Activated CD8-positive, alpha-beta memory T cell treated with anti-CD3 and anti-CD28 coated beads for 48 hours (primary cell): Measurements from ENCODE around the gene FCRL3.

Experiments used
- DNase-seq, 3 experiments: peaks; one replicate each; pipeline ENCODE4 v3.0.0-alpha.2; 2020; ENCODE audit warnings: low read depth in 2 of 3, low spot score in 2 of 3

The FCRL3 gene

GRCh38 chr1:157682710-157683437 lies 17.7 kb downstream of the FCRL3 start:
- no peak for DNase-seq

GRCh38 chr1:157678721-157679120 lies 21.8 kb downstream of the FCRL3 start:
- no peak for DNase-seq

DNA sequence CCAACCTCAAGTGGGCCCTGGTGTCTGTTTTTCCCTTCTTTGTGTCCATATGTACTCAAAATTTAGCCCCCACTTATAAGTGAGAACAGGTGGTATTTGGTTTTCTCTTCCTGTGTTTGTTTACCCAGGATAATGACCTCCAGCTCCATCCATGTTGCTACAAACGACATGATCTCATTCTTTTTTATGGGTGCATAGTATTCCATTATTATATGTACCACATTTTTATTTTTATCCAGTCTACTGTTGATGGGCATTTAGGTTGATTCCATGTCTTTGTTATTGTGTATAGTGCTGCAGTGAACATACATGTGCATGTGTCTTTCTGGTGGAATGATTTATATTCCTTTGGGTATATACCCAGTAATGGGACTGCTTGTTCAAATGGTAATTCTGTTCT lies 27.6 kb downstream of the FCRL3 start:
- no peak for DNase-seq

DNA sequence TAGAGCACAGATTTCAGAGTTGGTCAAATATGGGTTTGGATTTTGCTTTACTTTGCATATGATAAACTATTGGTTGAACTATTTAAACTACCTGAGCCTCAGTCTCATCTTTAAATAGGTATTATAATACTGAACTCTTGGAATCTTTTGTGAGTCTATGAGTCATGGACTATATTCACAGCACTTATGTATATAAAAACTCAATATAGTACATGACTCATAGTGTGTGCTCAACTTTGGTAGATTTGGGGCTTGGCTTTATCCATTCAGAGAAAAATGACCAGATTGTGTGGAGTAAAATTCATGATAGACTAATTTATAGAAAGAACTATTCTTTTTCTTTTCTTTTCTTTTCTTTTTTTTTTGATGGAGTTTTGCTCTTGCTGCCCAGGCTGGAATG lies 28.7 kb downstream of the FCRL3 start:
- no peak for DNase-seq

- DNase-seq = no peak
These were observed 40.9 kb downstream of the FCRL3 start for GRCh38 chr1:157659576-157660247.

- no peak for DNase-seq
These were observed 42.0 kb downstream of the FCRL3 start for GRCh38 chr1:157658571-157658970.

- no peak for DNase-seq
These were observed 47.1 kb downstream of the FCRL3 start for GRCh38 chr1:157653494-157653873.

DNA sequence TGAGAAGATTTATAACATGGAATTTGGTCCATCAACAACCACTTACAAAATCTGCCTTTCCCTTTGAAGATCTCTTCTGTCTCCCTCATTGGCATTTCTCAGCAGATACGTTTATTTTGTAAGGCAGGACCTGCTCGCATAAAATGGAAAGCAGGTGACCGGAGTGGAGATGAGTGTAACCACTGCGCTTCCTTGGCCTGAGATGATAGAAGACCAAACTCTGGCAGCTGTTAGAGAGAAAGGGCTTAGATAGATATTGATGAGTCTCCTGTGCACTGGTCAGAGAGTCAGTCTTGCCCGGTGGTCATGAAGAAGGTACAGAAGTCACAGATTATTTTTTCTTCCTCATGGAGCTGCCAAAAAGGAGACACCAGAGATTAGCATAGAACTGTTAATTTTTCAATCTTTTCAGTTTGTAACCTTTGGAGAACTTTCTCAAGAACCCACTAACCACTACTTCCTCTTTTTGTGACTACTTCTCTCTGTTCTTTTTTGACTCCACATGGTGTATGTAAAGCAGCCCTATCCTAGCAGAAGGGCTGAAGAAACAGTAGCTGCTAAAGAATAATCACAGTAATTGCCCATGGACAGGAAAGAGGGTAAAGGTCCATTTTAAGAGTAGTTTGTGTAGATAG lies 47.6 kb downstream of the FCRL3 start:
- DNase-seq = no peak

DNA sequence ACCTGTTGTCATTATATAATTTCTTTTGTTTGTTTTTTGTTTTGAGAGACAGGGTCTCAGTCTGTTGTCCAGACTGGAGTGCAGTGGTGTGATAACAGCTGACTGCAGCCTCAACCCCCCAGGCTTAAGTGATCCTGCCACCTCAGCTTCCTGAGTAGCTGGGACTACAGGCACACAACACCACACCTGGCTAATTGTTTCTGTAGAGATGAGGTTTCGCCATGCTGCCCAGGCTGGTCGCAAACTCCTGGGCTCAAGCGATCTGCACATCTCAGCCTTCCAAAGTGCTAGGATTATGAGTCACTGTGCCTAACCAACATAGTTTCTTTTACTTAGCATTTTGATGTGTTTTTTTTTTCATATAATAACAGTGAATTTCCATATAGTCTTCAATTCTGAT lies 52.3 kb downstream of the FCRL3 start:
- no peak for DNase-seq

DNA sequence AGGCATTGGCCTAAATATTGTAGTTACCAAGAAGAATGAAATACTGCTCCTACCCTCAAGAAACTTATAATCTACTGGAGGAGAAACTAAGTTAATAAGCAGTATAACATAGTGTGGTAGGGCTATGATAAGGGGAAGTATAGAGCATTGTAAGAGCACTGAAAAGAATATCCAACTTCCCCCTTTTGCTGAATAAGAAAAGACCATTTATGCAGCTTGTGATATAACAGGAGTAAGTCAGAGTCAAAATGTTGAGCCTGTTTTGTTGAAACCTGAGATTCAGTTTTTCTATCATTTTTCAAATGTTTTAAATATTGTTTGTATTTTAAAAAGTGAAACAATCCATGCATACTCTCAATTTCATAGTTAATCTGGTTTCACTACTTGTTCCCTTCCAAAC lies 54.4 kb downstream of the FCRL3 start:
- no peak for DNase-seq

DNA sequence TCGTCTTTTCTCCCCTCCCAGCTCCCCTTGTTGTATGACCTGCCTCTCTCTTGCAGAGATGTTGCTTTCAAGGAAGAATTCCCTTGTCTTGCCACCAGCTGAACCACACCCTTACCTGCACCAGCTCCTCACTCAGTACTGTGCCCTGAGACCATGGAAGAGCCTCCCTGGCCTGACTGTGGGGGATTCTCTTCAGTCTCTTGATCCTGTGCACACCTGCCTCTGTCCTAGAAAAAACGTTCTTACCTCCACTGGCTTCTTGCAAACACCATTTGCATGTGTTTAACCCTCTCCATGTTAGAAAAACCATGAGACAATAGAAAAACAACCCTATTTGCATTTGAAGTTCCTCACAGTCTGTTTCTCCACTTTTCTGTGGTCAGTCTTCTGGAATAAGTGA lies 59.4 kb downstream of the FCRL3 start:
- no peak for DNase-seq

DNA sequence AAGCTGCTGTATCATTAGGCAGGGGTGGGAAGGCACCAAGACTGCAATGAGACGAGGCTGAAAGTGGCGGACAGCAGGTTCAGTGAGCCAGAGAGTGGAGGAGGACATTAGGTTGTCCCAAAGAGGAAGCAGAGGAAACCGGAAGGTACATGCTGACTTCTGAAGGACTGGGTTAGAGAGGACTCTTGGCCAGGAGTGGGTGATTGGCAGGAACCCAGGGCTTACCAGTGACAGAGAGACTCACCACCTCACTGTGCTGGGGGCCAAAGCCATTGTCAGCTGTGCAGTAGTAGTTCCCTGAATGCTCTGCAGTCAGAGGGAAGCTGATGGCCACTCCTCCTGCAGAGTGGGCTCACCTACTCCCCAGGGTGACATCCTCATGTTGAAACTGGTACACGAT lies 60.8 kb downstream of the FCRL3 start:
- DNase-seq = no peak

DNA sequence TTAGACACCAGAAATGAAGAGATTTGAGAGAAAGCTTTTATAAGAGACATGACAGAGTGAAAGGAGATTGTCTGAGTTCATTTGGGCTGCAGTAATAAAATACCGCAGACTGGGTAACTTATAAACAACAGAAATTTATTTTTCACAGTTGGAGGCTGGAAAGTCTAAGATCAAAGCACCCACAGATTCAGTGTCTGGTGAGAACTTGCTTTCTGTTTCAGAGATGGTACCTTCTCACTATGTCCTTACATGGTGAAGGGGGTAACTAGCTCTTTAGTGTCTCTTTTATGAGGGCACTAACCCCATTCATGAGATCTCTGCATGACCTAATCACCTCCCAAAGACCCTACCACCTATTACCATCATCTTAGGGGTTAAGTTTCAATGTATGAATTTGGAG lies 71.8 kb downstream of the FCRL3 start:
- DNase-seq = no peak
